Neural progenitor cell (in vitro differentiated cells): Measurements from ENCODE around the gene GRB2. TPM values are rescaled to one million over a fixed set of nuclear protein-coding genes. Genes with fewer than 3 reads are reported as not detected.

Experiments used
- DNase-seq: peaks from one replicate; pipeline ENCODE4 v3.0.0-alpha.2; 2016; ENCODE audit warnings: low spot score
- H2AFZ ChIP-seq: fragments of 200-600 bp; sonication (generic); replicated peaks from 2 replicates; pipeline ENCODE4 v1.6.1; 2016; ENCODE audit warnings: antibody characterized with exemption
- H3F3A ChIP-seq: fragments of 200-600 bp; sonication (generic); 2 replicates; pipeline ENCODE4 v1.6.1; 2016; ENCODE audit warnings: antibody characterized with exemption, low read depth
- H3K27ac ChIP-seq: fragments of 200-600 bp; sonication (generic); 2 replicates; pipeline ENCODE4 v1.5.1; 2016; ENCODE audit warnings: mild to moderate bottlenecking
- H3K27me3 ChIP-seq: fragments of 200-600 bp; sonication (generic); 2 replicates; pipeline ENCODE4 v1.6.1; 2016; ENCODE audit warnings: mild to moderate bottlenecking, moderate library complexity
- H3K36me3 ChIP-seq: fragments of 200-600 bp; sonication (generic); 2 replicates; pipeline ENCODE4 v1.5.1; 2016
- H3K4me1 ChIP-seq: fragments of 200-600 bp; sonication (generic); 2 replicates; pipeline ENCODE4 v1.6.1; 2016; ENCODE audit warnings: mixed run types
- H3K4me2 ChIP-seq: fragments of 200-600 bp; sonication (generic); 2 replicates; pipeline ENCODE4 v1.6.1; 2016
- H3K4me3 ChIP-seq: fragments of 200-600 bp; sonication (generic); 2 replicates; pipeline ENCODE4 v1.5.1; 2016
- H3K79me2 ChIP-seq: fragments of 200-600 bp; sonication (generic); 2 replicates; pipeline ENCODE4 v1.6.1; 2016; ENCODE audit warnings: low read depth
- H3K9ac ChIP-seq: fragments of 200-600 bp; sonication (generic); 2 replicates; pipeline ENCODE4 v1.6.1; 2016
- H3K9me3 ChIP-seq: fragments of 200-600 bp; sonication (generic); 2 replicates; pipeline ENCODE4 v1.5.1; 2016; ENCODE audit warnings: low read depth
- H4K20me1 ChIP-seq: fragments of 200-600 bp; sonication (generic); 2 replicates; pipeline ENCODE4 v1.6.1; 2016; ENCODE audit warnings: low read depth
- H3K27ac Mint-ChIP-seq: 3 replicates; pipeline ENCODE4 v1.8.0; 2021; ENCODE audit warnings: mixed read lengths
- H3K27me3 Mint-ChIP-seq: 2 replicates; pipeline ENCODE4 v1.8.0; 2022; ENCODE audit warnings: low read depth, mild to moderate bottlenecking, inconsistent platforms, moderate library complexity, mixed read lengths; ENCODE audit not compliant: insufficient read depth
- H3K36me3 Mint-ChIP-seq: 3 replicates; pipeline ENCODE4 v1.8.0; 2021; ENCODE audit warnings: mixed read lengths
- H3K4me1 Mint-ChIP-seq: 3 replicates; pipeline ENCODE4 v1.8.0; 2021; ENCODE audit warnings: mixed read lengths
- H3K4me3 Mint-ChIP-seq: 3 replicates; pipeline ENCODE4 v1.8.0; 2021; ENCODE audit warnings: mild to moderate bottlenecking, moderate library complexity, mixed read lengths
- H3K9me3 Mint-ChIP-seq: 3 replicates; pipeline ENCODE4 v1.8.0; 2020; ENCODE audit warnings: mixed read lengths
- CTCF ChIP-seq: fragments of 200-600 bp; sonication (generic); IDR thresholded peaks from 2 replicates; pipeline ENCODE4 v1.5.1; 2017; ENCODE audit warnings: antibody characterized with exemption, mild to moderate bottlenecking
- EZH2 ChIP-seq: fragments of 200-600 bp; sonication (generic); IDR thresholded peaks from 2 replicates; pipeline ENCODE4 v1.6.1; 2017; ENCODE audit warnings: antibody characterized with exemption, mild to moderate bottlenecking, moderate library complexity
- EZH2phosphoT487 ChIP-seq: fragments of 200-600 bp; sonication (generic); IDR thresholded peaks from 2 replicates; pipeline ENCODE4 v1.6.1; 2017; ENCODE audit warnings: antibody characterized with exemption
- total RNA-seq: library from RNA; depleted of rRNA; stranded (reverse); fragments of >200 nt; gene quantifications from 2 replicates; pipeline ENCODE4 v1.2.3, GENCODE V29; 2015; ENCODE audit warnings: low replicate concordance

GRB2 gene
- total RNA-seq, 1 donor from 2014 or later = 72.5 TPM

- Mint-ChIP-seq H3K4me1 (peaks cover 8% of the 10 kb centered on the region), H3K9me3 (no peaks in the 10 kb centered on the region), H3K36me3 (no peaks in the 10 kb centered on the region), H3K27ac (no peak overlapping the region), H3K4me3 (peak overlapping the region; percentile 93), H3K27me3 (peaks cover 6% of the 10 kb centered on the region)
- no peaks in the 10 kb centered on the region for H4K20me1 ChIP-seq
- no peaks in the 10 kb centered on the region for H3K79me2 ChIP-seq
- H3K9me3 ChIP-seq = no peaks in the 10 kb centered on the region
- no peak overlapping the region for H3K27ac ChIP-seq
- TF ChIP-seq EZH2phosphoT487 = peak; percentile 42
- TF ChIP-seq CTCF = no peak
- no peak for TF ChIP-seq EZH2
- DNase-seq = no peak
- H3K36me3 ChIP-seq = no peaks in the 10 kb centered on the region
- H3K4me3 ChIP-seq = peak overlapping the region; percentile 43
- peaks cover 22% of the 10 kb centered on the region for H3K27me3 ChIP-seq
- H3K4me1 ChIP-seq = peaks cover 3% of the 10 kb centered on the region
- H3K4me2 ChIP-seq = peak overlapping the region; percentile 74
- H3K9ac ChIP-seq = no peak overlapping the region
- H2AFZ ChIP-seq = no peak overlapping the region
- peaks cover 4% of the 10 kb centered on the region for H3F3A ChIP-seq
Measured at GRCh38 chr17:75289832-75290337, 115.6 kb downstream of the GRB2 start.

- no peak within 1 kb of the TSS for H3K27ac ChIP-seq
- peak; percentile 99 for DNase-seq
- peaks cover 8% of the 10 kb centered on the region for H3K4me1 Mint-ChIP-seq
- H3K4me3 Mint-ChIP-seq = peak within 1 kb of the TSS; percentile 93
- H3K36me3 Mint-ChIP-seq = no peaks in the 10 kb centered on the region
- no peaks in the 10 kb centered on the region for H3K9me3 Mint-ChIP-seq
- peak within 1 kb of the TSS; percentile 71 for H3K4me3 ChIP-seq
- H3K27me3 Mint-ChIP-seq = peaks cover 6% of the 10 kb centered on the region
- H3K27me3 ChIP-seq = peaks cover 22% of the 10 kb centered on the region
- H3K4me1 ChIP-seq = peaks cover 3% of the 10 kb centered on the region
- TF ChIP-seq CTCF = peak; percentile 58
- TF ChIP-seq EZH2 = peak; percentile 53
- TF ChIP-seq EZH2phosphoT487 = no peak
- H4K20me1 ChIP-seq = no peaks in the 10 kb centered on the region
- no peak within 1 kb of the TSS for H3K9ac ChIP-seq
- no peaks in the 10 kb centered on the region for H3K36me3 ChIP-seq
- peak within 1 kb of the TSS; percentile 34 for H3K27ac Mint-ChIP-seq
- no peaks in the 10 kb centered on the region for H3K79me2 ChIP-seq
- peaks cover 4% of the 10 kb centered on the region for H3F3A ChIP-seq
- H3K4me2 ChIP-seq = peak within 1 kb of the TSS; percentile 82
- H2AFZ ChIP-seq = peak within 1 kb of the TSS; percentile 84
- no peaks in the 10 kb centered on the region for H3K9me3 ChIP-seq
Measured at GRCh38 chr17:75289115-75289831, 116.2 kb downstream of the GRB2 start, which contains the start of gene SLC25A19. TSS of gene SLC25A19 (minus strand) at chr17:75289433. CDS start at chr17:75286764, 2,669 bp downstream.

- TF ChIP-seq EZH2 = no peak
- no peak for TF ChIP-seq EZH2phosphoT487
- no peak for TF ChIP-seq CTCF
- no peak overlapping the region for H3K27ac ChIP-seq
- no peaks in the 10 kb centered on the region for H3K79me2 ChIP-seq
- no peak overlapping the region for H3K9ac ChIP-seq
- H4K20me1 ChIP-seq = no peaks in the 10 kb centered on the region
- H3K27me3 ChIP-seq = peaks cover 22% of the 10 kb centered on the region
- Mint-ChIP-seq H3K27me3 (peaks cover 6% of the 10 kb centered on the region), H3K9me3 (no peaks in the 10 kb centered on the region), H3K36me3 (no peaks in the 10 kb centered on the region), H3K4me1 (peaks cover 8% of the 10 kb centered on the region), H3K4me3 (peak overlapping the region; percentile 93), H3K27ac (no peak overlapping the region)
- H3K36me3 ChIP-seq = no peaks in the 10 kb centered on the region
- peak; percentile 65 for DNase-seq
- H3K4me2 ChIP-seq = peak overlapping the region; percentile 82
- H3K4me3 ChIP-seq = peak overlapping the region; percentile 71
- no peaks in the 10 kb centered on the region for H3K9me3 ChIP-seq
- H2AFZ ChIP-seq = peak overlapping the region; percentile 84
- peaks cover 3% of the 10 kb centered on the region for H3K4me1 ChIP-seq
- H3F3A ChIP-seq = peaks cover 4% of the 10 kb centered on the region
Measured at GRCh38 chr17:75288770-75289114, 116.7 kb downstream of the GRB2 start.
